DMS53 treated with DMSO at 0.1 percent for 48 hours (cell line): ENCODE measurements around the gene SHLD3.
"Not testable (repeated sequence)": the region's sequence is repeated elsewhere in the genome, so short reads cannot be mapped to it uniquely, and the experiment has no call there.

Experiments
- DNase-seq: peaks from one replicate; lab custom pipeline; 2025; ENCODE audit not compliant: unreplicated experiment; lab: John Stamatoyannopoulos, UW

Gene SHLD3

GRCh38 chr5:65624571-65625555 lies at the start of gene SHLD3, which contains the start of gene TRAPPC13:
SHLD3 (plus strand) TSS chr5:65625027; CDS start chr5:65629588, 4,561 bp downstream.
TRAPPC13 (plus strand) TSS chr5:65625027; CDS start chr5:65625061, 34 bp downstream.
- peak; percentile 96 for DNase-seq

- DNase-seq, result no peak
These were observed 47.7 kb upstream of the SHLD3 start for GRCh38 chr5:65577141-65577540.

GRCh38 chr5:65588694-65589093 lies 36.1 kb upstream of the SHLD3 start:
- no peak for DNase-seq

GRCh38 chr5:65601761-65602160 lies 23.1 kb upstream of the SHLD3 start:
- not testable (repeated sequence) for DNase-seq

GRCh38 chr5:65611524-65611923 lies 13.3 kb upstream of the SHLD3 start:
- DNase-seq, result peak; percentile 96

GRCh38 chr5:65612298-65612907 lies 12.4 kb upstream of the SHLD3 start:
- DNase-seq, result peak; percentile 10

GRCh38 chr5:65620021-65620420 lies 4.8 kb upstream of the SHLD3 start:
- DNase-seq, result no peak

GRCh38 chr5:65621961-65622360 lies 2.9 kb upstream of the SHLD3 start:
- DNase-seq, result not testable (repeated sequence)

GRCh38 chr5:65623482-65623881 lies 1.3 kb upstream of the SHLD3 start:
- no peak for DNase-seq

- DNase-seq, result peak; percentile 96
These were observed 729 bp upstream of the SHLD3 start, which contains the start of gene TRIM23 for GRCh38 chr5:65624025-65624570. TRIM23 (minus strand) TSS chr5:65624333; CDS start chr5:65624274, 59 bp downstream.

- no peak for DNase-seq
These were observed 916 bp downstream of the SHLD3 start for GRCh38 chr5:65625743-65626142.

GRCh38 chr5:65630981-65631380 lies 6.2 kb downstream of the SHLD3 start:
- no peak for DNase-seq

- DNase-seq, result no peak
These were observed 15.4 kb downstream of the SHLD3 start for GRCh38 chr5:65640240-65640639.

- no peak for DNase-seq
These were observed 22.1 kb downstream of the SHLD3 start for GRCh38 chr5:65646938-65647337.

GRCh38 chr5:65647941-65648340 lies 23.1 kb downstream of the SHLD3 start:
- no peak for DNase-seq

- peak; percentile 60 for DNase-seq
These were observed 26.3 kb downstream of the SHLD3 start for GRCh38 chr5:65651144-65651543.

- no peak for DNase-seq
These were observed 29.9 kb downstream of the SHLD3 start for GRCh38 chr5:65654713-65655112.

GRCh38 chr5:65663804-65664521 lies 39.1 kb downstream of the SHLD3 start:
- no peak for DNase-seq

GRCh38 chr5:65668696-65669095 lies 43.9 kb downstream of the SHLD3 start:
- no peak for DNase-seq

GRCh38 chr5:65672796-65673195 lies 48.0 kb downstream of the SHLD3 start:
- DNase-seq, result no peak

- DNase-seq, result no peak
These were observed 49.9 kb downstream of the SHLD3 start for GRCh38 chr5:65674749-65675148.
